ENCODE results near the gene MFRP. TPM values are rescaled to one million over a fixed set of nuclear protein-coding genes. Genes with fewer than 3 reads are reported as not detected.

The MFRP gene
- total RNA-seq, 4 donors from 2014 or later = 0.15 TPM; not detected in 3

DNA sequence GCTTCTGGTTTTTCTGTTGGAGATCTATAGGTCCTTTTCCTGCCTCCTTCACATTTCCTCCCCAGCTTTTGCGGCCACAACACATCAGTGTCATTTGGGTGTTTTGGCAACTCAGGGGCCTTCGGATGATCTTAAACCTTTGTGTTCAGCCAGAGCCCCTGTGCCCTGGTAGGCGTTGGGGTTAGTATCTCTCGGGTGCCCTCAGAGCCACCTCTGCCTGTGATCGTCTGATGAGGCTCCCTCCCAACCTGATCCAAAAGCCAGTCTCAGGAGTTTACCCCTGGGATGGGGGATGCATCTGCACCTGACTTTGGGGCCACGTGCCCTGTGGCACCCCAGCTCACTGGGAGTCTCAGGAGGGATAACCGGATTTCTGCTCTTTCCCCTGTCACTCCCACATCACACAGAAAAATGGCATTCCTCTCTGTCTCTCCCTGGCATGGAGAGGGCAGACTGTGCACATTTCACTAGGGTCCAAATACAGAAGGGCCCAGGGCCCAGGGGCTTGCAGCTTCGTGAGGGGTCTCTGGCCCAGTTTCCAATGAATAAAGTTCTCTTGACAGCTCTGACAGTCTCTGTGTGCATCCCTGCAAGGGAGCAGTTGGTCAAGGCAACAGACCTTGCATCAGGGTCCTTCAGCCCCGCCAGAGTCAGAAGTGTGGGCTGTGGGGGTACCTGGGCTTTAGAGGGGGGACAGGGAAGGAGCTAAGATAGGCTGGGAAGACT is 9.6 kb downstream of the MFRP start:
- H3K4me1 ChIP-seq = peaks cover 0 to 80% (median 43%) of the 10 kb centered on the region in 3 donors
- ATAC-seq = no peak
- H3K9me3 ChIP-seq = no peaks in the 10 kb centered on the region
- peak overlapping the region in 3 of 4 donors; percentile 6 to 92 (median 85) for H3K27ac ChIP-seq
- H3K4me3 ChIP-seq = no peak overlapping the region
- TF ChIP-seq, protein P1, sequence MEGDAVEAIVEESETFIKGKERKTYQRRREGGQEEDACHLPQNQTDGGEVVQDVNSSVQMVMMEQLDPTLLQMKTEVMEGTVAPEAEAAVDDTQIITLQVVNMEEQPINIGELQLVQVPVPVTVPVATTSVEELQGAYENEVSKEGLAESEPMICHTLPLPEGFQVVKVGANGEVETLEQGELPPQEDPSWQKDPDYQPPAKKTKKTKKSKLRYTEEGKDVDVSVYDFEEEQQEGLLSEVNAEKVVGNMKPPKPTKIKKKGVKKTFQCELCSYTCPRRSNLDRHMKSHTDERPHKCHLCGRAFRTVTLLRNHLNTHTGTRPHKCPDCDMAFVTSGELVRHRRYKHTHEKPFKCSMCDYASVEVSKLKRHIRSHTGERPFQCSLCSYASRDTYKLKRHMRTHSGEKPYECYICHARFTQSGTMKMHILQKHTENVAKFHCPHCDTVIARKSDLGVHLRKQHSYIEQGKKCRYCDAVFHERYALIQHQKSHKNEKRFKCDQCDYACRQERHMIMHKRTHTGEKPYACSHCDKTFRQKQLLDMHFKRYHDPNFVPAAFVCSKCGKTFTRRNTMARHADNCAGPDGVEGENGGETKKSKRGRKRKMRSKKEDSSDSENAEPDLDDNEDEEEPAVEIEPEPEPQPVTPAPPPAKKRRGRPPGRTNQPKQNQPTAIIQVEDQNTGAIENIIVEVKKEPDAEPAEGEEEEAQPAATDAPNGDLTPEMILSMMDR (IDR thresholded peaks at IDR 0.05) = no peak
- TF ChIP-seq EP300 (IDR thresholded peaks at IDR 0.05) = no peak
- TF ChIP-seq POLR2A (IDR thresholded peaks at IDR 0.05) = no peak
- TF ChIP-seq POLR2AphosphoS5 (IDR thresholded peaks at IDR 0.05) = no peak
- no peaks in the 10 kb centered on the region for H3K27me3 ChIP-seq
- H3K36me3 ChIP-seq = peaks cover 0 to 19% of the 10 kb centered on the region in 2 donors
- WGBS, 2 donors (ENCODE audit: low coverage in 1 of 2) = 60 to 80% methylated on average over 1 to 2 of the region's 9 CpGs

DNA sequence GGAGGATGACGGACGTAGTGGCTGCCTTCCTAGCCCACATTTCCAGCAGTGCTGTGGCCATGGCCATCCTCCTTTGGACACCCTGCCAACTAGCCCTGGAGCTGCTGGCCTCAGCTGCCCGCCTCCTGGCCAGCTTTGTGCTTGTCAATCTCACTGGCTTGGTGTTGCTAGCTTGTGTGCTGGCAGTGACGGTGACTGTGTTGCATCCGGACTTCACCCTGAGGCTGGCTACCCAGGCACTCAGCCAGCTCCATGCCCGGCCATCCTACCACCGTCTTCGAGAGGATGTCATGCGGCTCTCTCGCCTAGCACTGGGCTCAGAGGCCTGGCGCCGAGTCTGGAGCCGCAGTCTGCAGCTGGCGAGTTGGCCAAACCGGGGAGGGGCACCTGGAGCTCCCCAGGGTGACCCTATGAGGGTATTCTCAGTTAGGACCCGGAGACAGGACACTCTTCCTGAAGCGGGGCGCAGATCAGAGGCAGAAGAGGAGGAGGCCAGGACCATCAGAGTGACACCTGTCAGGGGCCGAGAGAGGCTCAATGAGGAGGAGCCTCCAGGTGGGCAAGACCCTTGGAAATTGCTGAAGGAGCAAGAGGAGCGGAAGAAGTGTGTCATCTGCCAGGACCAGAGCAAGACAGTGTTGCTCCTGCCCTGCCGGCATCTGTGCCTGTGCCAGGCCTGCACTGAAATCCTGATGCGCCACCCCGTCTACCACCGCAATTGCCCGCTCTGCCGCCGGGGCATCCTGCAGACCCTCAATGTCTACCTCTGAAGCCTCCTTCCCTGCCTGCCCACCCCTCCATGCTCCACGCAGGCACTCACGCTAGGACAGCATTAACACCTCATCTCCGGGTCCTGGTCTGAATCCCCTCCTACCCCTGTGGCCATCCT is 10.6 kb downstream of the MFRP start:
- ATAC-seq = no peak
- H3K27me3 ChIP-seq = no peaks in the 10 kb centered on the region
- TF ChIP-seq, protein P1 (IDR thresholded peaks at IDR 0.05) = no peak
- TF ChIP-seq EP300 (IDR thresholded peaks at IDR 0.05) (no peak), POLR2A (IDR thresholded peaks at IDR 0.05) (no peak), POLR2AphosphoS5 (IDR thresholded peaks at IDR 0.05) (no peak)
- peaks cover 0 to 19% of the 10 kb centered on the region in 2 donors for H3K36me3 ChIP-seq
- H3K9me3 ChIP-seq = no peaks in the 10 kb centered on the region
- WGBS, 2 donors (ENCODE audit: low coverage in 1 of 2) = 88 to 89% methylated on average over 7 to 10 of the region's 30 CpGs
- H3K27ac ChIP-seq = no peak overlapping the region
- peaks cover 0 to 70% (median 37%) of the 10 kb centered on the region in 3 donors for H3K4me1 ChIP-seq
- H3K4me3 ChIP-seq = peak overlapping the region in 1 of 2 donors; percentile 79

DNA sequence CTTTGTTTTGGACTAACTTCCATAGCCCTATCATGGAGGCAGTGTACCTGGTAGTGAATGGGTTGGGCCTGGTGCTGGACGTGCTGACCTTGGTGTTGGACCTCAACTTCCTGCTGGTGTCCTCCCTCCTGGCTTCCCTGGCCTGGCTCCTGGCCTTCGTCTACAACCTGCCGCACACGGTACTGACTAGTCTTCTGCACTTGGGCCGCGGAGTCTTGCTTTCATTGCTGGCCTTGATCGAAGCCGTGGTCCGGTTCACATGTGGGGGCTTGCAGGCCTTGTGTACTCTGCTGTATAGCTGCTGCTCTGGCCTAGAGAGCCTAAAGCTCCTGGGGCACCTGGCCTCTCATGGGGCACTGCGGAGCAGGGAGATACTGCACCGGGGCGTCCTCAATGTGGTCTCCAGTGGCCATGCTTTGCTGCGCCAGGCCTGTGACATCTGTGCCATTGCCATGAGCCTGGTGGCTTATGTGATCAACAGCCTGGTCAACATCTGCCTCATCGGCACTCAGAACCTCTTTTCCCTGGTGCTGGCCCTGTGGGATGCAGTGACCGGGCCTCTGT is 11.3 kb downstream of the MFRP start:
- H3K4me1 ChIP-seq = peaks cover 0 to 63% (median 36%) of the 10 kb centered on the region in 3 donors
- H3K27me3 ChIP-seq = no peaks in the 10 kb centered on the region
- no peak for ATAC-seq
- WGBS, 2 donors (ENCODE audit: low coverage in 1 of 2) = 20 to 36% methylated on average over 1 to 5 of the region's 15 CpGs
- H3K9me3 ChIP-seq = no peaks in the 10 kb centered on the region
- peak overlapping the region in 3 of 4 donors; percentile 89 to 94 (median 90) for H3K27ac ChIP-seq
- TF ChIP-seq POLR2AphosphoS5 (IDR thresholded peaks at IDR 0.05) (no peak), EP300 (IDR thresholded peaks at IDR 0.05) (no peak), POLR2A (IDR thresholded peaks at IDR 0.05) (no peak)
- TF ChIP-seq, protein P1 (IDR thresholded peaks at IDR 0.05) = no peak
- H3K4me3 ChIP-seq = peak overlapping the region; percentile 64 to 79
- peaks cover 0 to 19% of the 10 kb centered on the region in 2 donors for H3K36me3 ChIP-seq

DNA sequence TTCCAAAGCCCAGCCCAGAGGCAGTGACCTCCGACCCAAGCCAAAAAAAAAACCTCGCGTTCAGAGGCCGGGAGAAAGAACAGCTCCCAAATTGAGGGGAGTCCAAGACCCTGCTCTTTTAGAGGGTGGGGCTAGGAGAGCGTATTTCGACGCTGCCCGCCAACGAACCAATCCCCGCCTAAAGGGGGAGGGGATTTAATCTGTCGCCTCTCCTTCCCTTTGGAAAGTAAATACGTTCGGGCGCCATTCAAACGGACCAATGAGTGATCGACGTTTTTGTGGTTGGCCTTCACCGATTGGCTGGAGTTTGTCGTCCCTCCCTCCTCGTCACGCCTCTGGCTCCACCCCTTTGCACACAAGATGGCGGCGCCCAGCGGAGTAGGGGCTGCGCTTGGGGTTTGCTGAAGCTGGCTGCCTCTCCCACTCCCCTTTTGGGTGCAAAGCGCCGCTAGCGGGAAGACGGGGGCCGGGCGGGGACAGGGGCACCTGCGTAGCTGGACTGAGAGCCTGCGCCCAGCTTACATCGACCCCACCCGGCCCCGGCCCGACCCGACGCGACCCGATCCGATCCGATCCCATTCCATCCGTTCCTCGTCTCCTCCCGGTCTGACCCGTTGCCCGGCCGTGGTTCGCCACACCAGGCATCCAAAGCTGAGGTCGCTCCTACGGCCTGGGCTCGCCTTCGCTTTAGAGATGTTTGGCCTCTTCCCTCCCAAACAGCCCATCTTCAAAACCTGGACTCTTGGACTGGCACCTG is 12.2 kb downstream of the MFRP start, which contains the start of gene RNF26:
Gene RNF26 (plus strand): TSS at position 354 of the 757 bp plus-strand sequence. CDS start 596 bp downstream, outside the sequence.
- H3K27ac ChIP-seq = peak within 1 kb of the TSS; percentile 62 to 94 (median 90)
- WGBS, 2 donors (ENCODE audit: low coverage in 1 of 2) = 0% methylated on average over 4 to 9 of the region's 54 CpGs
- H3K4me3 ChIP-seq = peak within 1 kb of the TSS; percentile 64 to 79
- ATAC-seq = peak; percentile 96
- TF ChIP-seq POLR2AphosphoS5 (IDR thresholded peaks at IDR 0.05) (peak; percentile 90), POLR2A (IDR thresholded peaks at IDR 0.05) (peak; percentile 67 to 80)
- TF ChIP-seq, protein P1 (IDR thresholded peaks at IDR 0.05) = no peak
- H3K9me3 ChIP-seq = no peaks in the 10 kb centered on the region
- peaks cover 0 to 54% (median 31%) of the 10 kb centered on the region in 3 donors for H3K4me1 ChIP-seq
- no peaks in the 10 kb centered on the region for H3K27me3 ChIP-seq
- peaks cover 0 to 19% of the 10 kb centered on the region in 2 donors for H3K36me3 ChIP-seq
